ENCODE measurements around the gene TMPRSS11B.
"Not testable (repeated sequence)": the region's sequence is repeated elsewhere in the genome, so short reads cannot be mapped to it uniquely, and the experiment has no call there.

TMPRSS11B gene, protein sequence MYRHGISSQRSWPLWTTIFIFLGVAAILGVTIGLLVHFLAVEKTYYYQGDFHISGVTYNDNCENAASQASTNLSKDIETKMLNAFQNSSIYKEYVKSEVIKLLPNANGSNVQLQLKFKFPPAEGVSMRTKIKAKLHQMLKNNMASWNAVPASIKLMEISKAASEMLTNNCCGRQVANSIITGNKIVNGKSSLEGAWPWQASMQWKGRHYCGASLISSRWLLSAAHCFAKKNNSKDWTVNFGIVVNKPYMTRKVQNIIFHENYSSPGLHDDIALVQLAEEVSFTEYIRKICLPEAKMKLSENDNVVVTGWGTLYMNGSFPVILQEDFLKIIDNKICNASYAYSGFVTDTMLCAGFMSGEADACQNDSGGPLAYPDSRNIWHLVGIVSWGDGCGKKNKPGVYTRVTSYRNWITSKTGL

DNA sequence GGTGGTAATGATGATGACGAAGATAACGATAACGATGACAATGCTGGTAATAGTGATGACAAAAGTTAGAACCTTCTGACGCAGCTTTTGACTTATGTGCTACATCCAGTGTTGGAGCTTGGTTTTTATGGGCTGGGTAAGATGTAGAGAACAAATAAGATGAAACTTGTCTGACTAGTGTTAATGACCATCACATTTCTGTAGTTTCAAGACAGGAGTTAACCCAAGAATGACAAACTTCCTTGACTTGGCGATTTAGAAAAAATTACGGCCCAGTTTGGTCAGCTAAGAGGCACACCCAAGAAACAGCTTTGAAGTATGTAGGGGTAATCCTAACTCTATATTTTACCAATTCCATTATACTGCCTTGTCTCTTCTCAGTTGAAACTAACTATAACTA lies at the start of gene TMPRSS11B:
Gene TMPRSS11B, minus strand, starts transcription at position 101 of the 400 bp plus-strand sequence. CDS start 136 bp downstream, outside the sequence.
- DNase-seq (ENCODE audit: low read depth, low spot score), result no peak
- peak within 1 kb of the TSS; percentile 87 for H3K27ac ChIP-seq

DNA sequence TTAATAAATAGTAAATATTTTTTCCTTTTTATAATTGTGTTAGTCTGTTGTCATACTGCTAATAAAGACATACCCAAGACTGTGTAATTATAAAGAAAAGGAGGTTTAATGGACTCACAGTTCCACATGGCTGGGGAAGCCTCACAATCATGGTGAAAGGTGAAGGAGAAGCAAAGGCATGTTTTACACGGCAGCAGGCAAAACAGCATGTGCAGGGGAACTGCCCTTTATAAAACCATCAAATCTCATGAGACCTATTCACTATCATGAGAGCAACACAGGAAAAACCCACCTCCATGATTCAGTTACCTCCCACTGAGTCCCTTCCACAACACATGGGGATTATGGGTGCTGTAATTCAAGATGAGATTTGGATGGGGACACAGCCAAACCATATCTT lies 45.8 kb upstream of the TMPRSS11B start:
- no peak for DNase-seq (ENCODE audit: low read depth, low spot score)
- H3K27ac ChIP-seq, result no peak overlapping the region

DNA sequence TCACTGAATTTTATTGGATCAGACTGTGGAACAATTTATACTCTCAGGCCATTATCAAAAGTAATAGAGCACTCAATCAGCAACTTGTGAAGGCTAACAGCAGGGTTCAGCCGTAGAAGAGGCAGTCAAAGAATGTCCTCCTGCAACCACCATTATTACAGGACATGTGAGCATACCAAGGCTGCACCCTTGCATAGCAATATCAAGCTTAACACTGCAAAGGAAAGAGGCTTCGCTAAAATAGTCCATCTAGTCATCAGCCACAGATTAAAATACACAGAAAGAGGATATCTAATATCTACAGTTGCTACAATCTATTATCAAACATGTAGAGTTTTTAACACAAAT lies 42.9 kb upstream of the TMPRSS11B start:
- DNase-seq (ENCODE audit: low read depth, low spot score), result no peak
- H3K27ac ChIP-seq, result no peak overlapping the region

DNA sequence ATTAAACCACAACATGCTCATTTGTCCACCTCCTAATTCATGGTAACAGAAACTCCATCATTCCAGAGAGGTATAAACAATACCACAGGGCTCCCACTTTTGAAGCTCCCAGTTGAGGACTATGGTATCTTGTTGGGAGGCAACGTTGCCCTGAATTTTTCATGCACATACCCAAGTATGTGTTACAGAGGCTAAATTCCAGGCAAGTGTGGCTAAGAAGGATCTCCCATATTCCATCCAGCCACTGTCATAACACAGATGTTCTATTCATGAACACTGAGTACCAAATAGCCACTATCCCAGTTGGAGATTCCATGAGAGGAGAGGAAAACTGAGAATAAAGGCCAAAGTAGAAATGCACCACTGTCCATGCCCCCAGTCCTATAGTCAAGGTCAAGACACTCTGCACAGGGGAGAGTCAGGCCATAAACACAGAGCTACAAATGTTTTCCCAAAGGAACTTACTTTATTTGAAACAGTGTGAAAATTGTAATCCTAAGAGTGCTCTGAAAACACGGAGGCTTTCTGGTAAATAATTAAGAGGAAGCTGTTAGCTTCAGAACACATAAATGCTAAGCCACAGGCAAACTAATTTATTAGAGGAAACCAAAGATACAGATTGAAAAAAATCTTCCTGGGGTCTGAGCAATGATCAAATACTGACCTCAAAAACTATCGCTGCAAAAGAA lies 42.4 kb upstream of the TMPRSS11B start:
- no peak overlapping the region for H3K27ac ChIP-seq

GRCh38 chr4:68283714-68284113 lies 38.2 kb upstream of the TMPRSS11B start:
- H3K27ac ChIP-seq, result peak overlapping the region; percentile 69
- DNase-seq (ENCODE audit: low read depth, low spot score), result peak; percentile 45

More for the DNA sequence above, 42.4 kb upstream of the TMPRSS11B start:
- DNase-seq (ENCODE audit: low read depth, low spot score), result no peak

- H3K27ac ChIP-seq, result peak overlapping the region; percentile 69
- DNase-seq (ENCODE audit: low read depth, low spot score), result no peak
Observed at GRCh38 chr4:68283095-68283494, 37.6 kb upstream of the TMPRSS11B start.

- peak overlapping the region; percentile 69 for H3K27ac ChIP-seq
- not testable (repeated sequence) for DNase-seq (ENCODE audit: low read depth, low spot score)
Observed at GRCh38 chr4:68281796-68282740, 36.6 kb upstream of the TMPRSS11B start.

- DNase-seq (ENCODE audit: low read depth, low spot score), result no peak
- H3K27ac ChIP-seq, result peak overlapping the region; percentile 23
Observed at GRCh38 chr4:68278029-68278428, 32.5 kb upstream of the TMPRSS11B start.

- DNase-seq (ENCODE audit: low read depth, low spot score), result no peak
- H3K27ac ChIP-seq, result no peak overlapping the region
Observed at GRCh38 chr4:68277627-68278026, 32.1 kb upstream of the TMPRSS11B start.

- peak overlapping the region; percentile 6 for H3K27ac ChIP-seq
- no peak for DNase-seq (ENCODE audit: low read depth, low spot score)
Observed at GRCh38 chr4:68272860-68273259, 27.4 kb upstream of the TMPRSS11B start.

DNA sequence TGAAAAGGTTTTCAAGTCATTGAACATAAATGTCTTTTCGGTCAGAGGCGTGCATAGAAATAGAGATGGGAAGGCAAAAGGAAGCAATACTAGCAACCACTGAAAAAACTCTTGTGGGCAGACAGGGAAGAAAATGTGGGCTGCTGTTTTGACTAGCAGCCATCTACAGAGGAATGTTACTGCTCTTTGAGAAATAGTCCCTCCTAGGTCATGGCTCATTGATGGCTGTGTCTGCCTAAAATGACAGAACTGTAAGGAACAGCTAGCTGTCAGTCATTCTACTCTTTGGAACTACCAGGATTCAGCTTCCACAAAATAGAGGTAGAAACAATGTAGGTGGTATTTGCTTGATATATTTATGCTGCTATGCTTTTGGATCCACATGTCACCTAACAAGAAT lies 26.9 kb upstream of the TMPRSS11B start:
- DNase-seq (ENCODE audit: low read depth, low spot score), result no peak
- H3K27ac ChIP-seq, result peak overlapping the region; percentile 6

DNA sequence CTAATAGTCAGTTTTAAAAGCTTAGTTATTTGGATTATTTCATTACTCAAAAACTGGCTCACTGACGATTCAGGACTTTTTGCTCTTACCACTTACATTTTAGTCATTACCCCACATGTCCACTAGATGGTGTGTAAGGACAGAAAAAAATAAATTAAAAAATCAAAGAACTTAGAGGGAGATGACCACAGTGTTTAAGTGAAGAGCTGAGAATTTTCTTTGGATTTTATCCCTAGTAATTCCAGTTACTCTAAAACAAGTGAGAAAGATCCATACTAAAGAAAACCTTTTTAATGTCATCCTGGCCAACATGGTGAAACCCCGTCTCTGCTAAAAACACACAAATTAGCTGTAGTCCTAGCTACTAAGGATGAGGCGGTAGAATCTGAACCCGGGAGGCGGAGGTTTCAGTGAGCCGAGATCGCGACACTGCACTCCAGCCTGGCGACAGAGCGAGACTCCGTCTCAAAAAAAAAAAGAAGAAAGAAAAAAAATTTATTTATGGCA lies 26.4 kb upstream of the TMPRSS11B start:
- DNase-seq (ENCODE audit: low read depth, low spot score), result peak; percentile 3
- peak overlapping the region; percentile 6 for H3K27ac ChIP-seq

DNA sequence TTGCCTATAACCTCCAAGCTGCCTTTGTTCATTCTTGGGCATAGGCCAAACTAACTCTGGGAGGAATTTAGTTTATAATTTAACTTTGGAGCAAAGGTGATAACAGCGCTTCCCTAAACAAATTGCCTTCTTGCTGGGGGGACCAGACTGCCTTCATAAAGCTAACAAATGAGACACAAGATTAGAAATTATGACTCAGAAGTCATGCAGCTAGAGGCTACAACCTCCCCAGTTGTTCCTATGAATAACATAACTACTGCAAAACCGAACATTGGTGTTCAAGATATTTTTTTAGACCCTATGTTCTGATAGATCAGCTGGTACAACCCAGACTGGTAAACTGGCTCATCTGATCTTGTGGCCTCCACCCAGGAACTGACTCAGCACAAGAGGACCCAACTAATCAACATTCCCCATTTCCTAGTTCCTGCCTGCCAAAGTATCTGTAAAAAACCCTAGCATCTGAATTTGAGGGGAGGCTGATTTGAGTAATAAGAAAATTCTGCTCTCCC lies 22.0 kb upstream of the TMPRSS11B start:
- peak overlapping the region; percentile 70 for H3K27ac ChIP-seq
- peak; percentile 0 for DNase-seq (ENCODE audit: low read depth, low spot score)

DNA sequence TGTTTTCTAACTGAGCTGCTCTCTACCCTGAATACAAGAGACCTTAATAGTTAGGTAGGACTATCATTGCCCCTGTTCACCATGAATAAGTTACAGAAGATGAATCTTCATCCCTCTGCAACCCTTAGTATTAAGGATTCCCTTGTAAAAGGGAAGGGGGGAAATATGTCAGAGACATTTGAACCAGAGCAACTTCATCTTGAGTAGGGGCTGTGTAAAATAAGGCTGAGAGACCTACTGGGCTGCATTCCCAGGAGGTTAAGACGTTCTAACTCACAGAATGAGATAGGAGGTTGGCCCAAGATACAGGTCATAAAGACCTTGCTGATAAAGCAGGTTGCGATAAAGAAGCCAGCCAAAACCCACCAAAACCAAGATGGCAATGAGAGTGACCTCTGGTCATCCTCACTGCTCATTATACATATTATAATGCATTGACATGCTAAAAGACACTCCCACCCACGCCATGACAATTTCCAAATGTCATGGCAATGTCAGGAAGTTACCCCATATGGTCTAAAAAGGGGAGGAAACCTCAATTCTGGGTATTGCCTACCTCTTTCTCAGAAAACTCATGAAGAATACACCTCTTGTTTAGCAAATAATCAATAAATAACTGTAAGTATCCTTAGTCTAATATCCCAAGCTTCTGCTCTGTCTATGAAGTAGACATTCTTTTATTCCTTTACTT lies 19.5 kb upstream of the TMPRSS11B start:
- no peak overlapping the region for H3K27ac ChIP-seq
- no peak for DNase-seq (ENCODE audit: low read depth, low spot score)

DNA sequence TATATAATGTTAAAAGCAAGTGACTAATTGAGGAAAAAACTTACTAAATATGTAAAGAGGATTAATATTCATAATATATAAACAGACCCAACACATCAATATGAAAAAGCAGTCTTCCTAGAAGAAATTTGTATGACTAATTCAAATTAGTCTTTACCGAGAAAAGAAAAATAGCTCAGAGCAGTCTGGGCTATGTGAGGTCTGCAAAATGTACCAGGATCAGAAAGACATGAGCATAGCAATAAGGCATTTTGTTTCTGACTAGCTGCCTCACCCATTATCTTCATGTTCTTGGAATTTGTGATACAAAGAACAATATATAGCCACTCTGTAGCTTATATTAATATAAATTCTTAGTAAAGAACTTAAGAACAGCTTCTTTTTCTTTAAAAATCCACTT lies 13.7 kb upstream of the TMPRSS11B start:
- DNase-seq (ENCODE audit: low read depth, low spot score), result no peak
- peak overlapping the region; percentile 34 for H3K27ac ChIP-seq

DNA sequence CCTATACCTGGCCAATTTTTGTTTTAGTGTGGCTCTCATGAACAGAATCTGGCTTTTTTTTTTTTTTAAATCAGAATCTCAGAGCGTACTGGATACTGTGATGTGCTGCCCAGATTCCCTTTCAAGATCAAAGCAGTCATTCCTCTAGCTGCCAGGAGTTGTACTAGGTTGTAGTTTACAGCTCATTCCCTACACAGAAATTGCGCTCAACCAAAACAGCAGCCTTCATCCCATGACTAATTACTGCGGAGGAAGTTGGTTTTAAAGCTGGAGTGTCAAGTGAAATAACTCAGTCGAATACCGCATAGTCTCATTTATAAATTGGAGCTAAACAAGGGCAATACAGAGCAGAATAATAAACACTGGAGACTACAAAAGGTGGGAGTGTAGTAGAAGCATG lies 12.2 kb upstream of the TMPRSS11B start:
- no peak for DNase-seq (ENCODE audit: low read depth, low spot score)
- H3K27ac ChIP-seq, result peak overlapping the region; percentile 34

GRCh38 chr4:68256284-68256683 lies 10.8 kb upstream of the TMPRSS11B start:
- DNase-seq (ENCODE audit: low read depth, low spot score), result no peak
- no peak overlapping the region for H3K27ac ChIP-seq

DNA sequence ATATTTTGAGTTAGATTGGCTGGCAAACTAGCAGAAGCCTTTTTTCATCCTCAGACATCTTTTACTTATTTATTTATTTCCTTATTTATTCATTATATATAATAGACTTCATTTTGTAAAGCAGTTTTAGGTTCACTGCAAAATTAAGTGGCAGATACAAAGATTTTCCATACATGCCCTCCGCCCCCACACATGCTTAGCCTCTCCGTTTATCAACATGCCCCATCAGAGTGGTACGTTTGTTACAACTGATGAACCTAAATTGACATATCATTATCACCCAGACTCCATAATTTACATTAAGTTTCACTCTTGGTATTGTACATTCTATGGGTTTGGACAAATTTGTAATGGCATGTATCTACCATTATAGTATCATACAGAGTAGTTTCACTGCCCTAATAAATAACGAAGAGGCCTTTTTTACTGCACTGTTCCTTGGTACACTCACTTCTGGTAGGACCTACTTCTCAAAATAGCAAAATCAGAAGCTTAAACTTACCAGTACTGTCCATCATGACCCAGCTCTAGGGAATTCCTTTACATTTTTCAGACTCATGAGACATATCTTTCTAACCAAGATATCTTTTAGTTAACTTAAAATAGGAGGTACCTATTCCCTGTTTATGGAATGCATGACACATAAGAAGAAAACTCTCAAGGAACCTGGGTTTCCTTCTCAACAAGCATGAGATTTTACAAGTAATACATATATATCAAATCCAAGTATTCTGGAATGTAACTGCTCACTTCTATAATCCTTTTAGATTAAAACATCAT lies 4.8 kb upstream of the TMPRSS11B start:
- peak overlapping the region; percentile 78 for H3K27ac ChIP-seq
- DNase-seq (ENCODE audit: low read depth, low spot score), result no peak

GRCh38 chr4:68249434-68249833 lies 3.9 kb upstream of the TMPRSS11B start:
- DNase-seq (ENCODE audit: low read depth, low spot score), result peak; percentile 79
- peak overlapping the region; percentile 78 for H3K27ac ChIP-seq

Measured in epithelial cell of prostate (primary cell).